SJSA1 (cell line): ENCODE results near the gene MAPRE3. TPM values are rescaled to one million over a fixed set of nuclear protein-coding genes. Genes with fewer than 3 reads are reported as not detected.

ENCODE experiments used
- DNase-seq, 2 experiments: peaks; one replicate each; pipeline ENCODE4 v3.0.0-alpha.2; 2015 to 2020; ENCODE audit warnings: low spot score in 2 of 2, low read depth in 1 of 2
- H3K27ac ChIP-seq: fragments of 250-450 bp; sonication (Bioruptor Pico); 2 replicates; pipeline ENCODE4 v1.5.1; 2020; ENCODE audit warnings: mild to moderate bottlenecking, moderate library complexity
- H3K27me3 ChIP-seq: fragments of 250-450 bp; sonication (Bioruptor Pico); replicated peaks from 2 replicates; pipeline ENCODE4 v1.5.1; 2020; ENCODE audit warnings: mild to moderate bottlenecking, moderate library complexity
- H3K36me3 ChIP-seq: fragments of 250-450 bp; sonication (Bioruptor Pico); 2 replicates; pipeline ENCODE4 v1.5.1; 2020; ENCODE audit warnings: mild to moderate bottlenecking
- H3K4me1 ChIP-seq: fragments of 250-450 bp; sonication (Bioruptor Pico); replicated peaks from 2 replicates; pipeline ENCODE4 v1.6.1; 2021; ENCODE audit warnings: mild to moderate bottlenecking
- H3K4me3 ChIP-seq: fragments of 250-450 bp; sonication (Bioruptor Pico); 2 replicates; pipeline ENCODE4 v1.5.1; 2020; ENCODE audit warnings: mild to moderate bottlenecking
- H3K9me3 ChIP-seq: fragments of 250-450 bp; sonication (Bioruptor Pico); replicated peaks from 2 replicates; pipeline ENCODE4 v1.5.1; 2020; ENCODE audit warnings: mild to moderate bottlenecking
- total RNA-seq: library from RNA; depleted of rRNA; stranded (reverse); fragments of >200 nt; shearing (Covaris generic); gene quantifications from 2 replicates; pipeline ENCODE4 v1.2.3, GENCODE V29; 2014

Gene MAPRE3
- total RNA-seq, 1 experiment from 2014 or later, result 3.3 TPM

DNA sequence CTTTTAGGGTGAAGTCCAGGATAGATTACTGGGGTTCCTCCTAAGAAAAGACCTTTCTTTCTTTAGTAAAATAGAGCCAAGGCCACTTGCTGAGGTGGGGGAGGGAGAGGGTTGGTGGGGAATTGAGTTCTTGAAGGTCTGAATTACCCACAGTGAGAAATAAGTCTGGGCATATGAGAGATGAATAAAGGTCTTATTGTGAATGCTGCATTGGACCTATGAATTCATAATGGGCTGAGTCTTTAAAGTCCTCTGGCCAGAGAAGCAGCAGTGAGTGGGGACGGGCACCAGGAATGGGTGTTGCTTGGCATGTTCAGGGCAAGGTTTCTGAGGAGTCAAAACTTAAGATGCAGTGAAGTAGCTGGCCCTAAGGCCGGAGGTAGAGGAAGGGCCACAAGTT is 10.5 kb downstream of the MAPRE3 start:
- no peaks in the 10 kb centered on the region for H3K4me1 ChIP-seq
- H3K9me3 ChIP-seq, result no peaks in the 10 kb centered on the region
- no peak overlapping the region for H3K4me3 ChIP-seq
- H3K27ac ChIP-seq, result no peak overlapping the region
- H3K36me3 ChIP-seq, result no peaks in the 10 kb centered on the region
- no peak for DNase-seq
- no peaks in the 10 kb centered on the region for H3K27me3 ChIP-seq

DNA sequence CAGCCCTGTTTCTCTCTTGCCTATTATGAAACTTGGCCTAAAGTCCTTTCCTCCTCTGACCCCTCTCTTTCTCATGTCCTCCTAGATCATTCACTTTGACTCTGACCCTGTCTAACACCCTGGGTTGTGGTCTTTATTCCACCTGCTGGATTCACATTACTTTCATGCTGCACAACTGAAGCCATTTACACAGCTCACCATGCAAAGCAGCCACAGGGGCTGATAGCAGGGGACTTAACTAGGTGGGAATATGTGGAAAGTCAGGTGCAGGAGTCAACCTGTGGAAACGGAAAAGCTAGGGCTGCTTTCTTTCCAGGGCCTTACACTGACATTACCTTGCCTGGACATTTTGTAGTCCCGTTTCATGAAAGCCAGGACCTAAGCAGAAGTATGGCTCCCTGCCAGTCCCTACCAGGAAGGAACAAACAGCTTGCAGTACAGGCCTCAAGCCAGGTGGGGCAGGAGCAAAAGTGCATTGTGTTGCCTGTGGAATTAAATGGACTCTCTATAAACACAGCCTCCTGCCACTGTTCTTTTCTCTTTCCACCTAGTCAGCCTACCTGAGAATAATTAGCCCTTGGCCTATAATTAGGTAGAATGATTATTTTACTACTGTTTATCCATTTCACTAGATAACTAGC is 11.8 kb downstream of the MAPRE3 start:
- Histone ChIP-seq H3K4me3 (no peak overlapping the region), H3K27me3 (no peaks in the 10 kb centered on the region), H3K9me3 (no peaks in the 10 kb centered on the region), H3K4me1 (no peaks in the 10 kb centered on the region; the same call in 1 of the 2 replicates), H3K27ac (no peak overlapping the region), H3K36me3 (no peaks in the 10 kb centered on the region)
- DNase-seq, result no peak

DNA sequence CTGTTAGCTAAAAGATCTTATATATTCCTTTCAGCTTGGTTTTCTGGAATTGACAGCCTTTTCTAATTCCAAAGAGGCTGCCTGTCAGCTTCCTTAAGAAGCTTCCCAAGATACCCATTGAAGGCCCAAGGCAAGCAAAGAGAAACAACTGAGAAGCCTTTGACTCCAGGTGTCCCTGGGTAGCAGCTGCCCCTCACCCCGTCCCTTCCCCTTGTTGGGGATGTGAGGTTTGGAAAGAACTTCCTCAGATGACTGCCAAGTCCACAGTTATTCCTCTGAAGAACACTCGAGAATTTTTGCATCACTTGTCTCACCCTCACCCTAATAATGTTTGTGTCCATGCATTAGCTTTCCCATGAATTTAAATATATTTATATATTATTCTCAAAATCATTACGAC is 13.3 kb downstream of the MAPRE3 start:
- H3K27ac ChIP-seq, result no peak overlapping the region
- H3K27me3 ChIP-seq, result no peaks in the 10 kb centered on the region
- H3K36me3 ChIP-seq, result no peaks in the 10 kb centered on the region
- DNase-seq, result no peak
- H3K9me3 ChIP-seq, result no peaks in the 10 kb centered on the region
- H3K4me3 ChIP-seq, result no peak overlapping the region
- H3K4me1 ChIP-seq, result peaks cover 13% of the 10 kb centered on the region

DNA sequence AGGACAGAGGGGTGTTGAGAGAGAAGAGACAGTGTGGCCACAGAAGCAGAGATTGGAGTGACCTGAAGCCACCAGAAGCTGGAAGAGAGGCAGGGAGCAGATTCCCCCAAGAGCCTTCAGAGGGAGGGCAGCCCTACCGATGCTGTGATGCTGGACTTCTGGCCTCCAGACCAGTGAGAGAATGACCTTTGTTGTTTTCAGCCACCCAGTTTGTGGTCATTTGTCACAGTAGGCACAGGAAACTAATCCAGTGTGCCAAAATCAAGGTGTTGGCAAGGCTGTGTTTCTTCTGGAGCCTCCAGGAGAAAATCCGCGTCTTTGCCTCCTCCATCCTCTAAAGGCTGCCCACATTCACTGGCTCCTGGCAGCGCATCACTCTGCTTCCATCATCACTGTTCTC is 15.4 kb downstream of the MAPRE3 start:
- H3K4me3 ChIP-seq, result no peak overlapping the region
- no peaks in the 10 kb centered on the region for H3K9me3 ChIP-seq

DNA sequence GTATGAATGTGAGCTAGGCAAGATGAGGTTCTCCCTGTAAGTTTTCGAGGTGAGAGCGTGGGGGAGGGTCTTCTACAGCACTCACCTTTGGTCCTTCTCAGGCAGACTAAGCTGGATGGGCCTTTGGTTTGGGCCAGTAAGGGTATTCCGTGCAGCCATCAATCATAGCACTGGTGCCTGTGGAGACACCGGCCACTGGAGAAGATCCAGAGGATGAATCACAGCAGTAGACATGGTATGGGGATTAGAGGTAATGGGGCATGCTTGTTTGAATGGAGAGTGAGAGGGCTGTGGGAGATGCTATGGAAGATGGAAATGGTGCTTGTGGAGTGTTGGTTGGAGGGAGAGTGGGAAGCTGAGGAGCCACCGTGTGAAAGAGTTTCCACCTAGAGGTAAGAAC is 16.1 kb downstream of the MAPRE3 start:
- Histone ChIP-seq H3K4me3 (no peak overlapping the region), H3K4me1 (peaks cover 36% of the 10 kb centered on the region), H3K27me3 (no peaks in the 10 kb centered on the region), H3K27ac (no peak overlapping the region), H3K9me3 (no peaks in the 10 kb centered on the region), H3K36me3 (no peaks in the 10 kb centered on the region)
- no peak for DNase-seq

More for the DNA sequence above, 15.4 kb downstream of the MAPRE3 start:
- Histone ChIP-seq H3K27ac (no peak overlapping the region), H3K27me3 (no peaks in the 10 kb centered on the region), H3K36me3 (no peaks in the 10 kb centered on the region), H3K4me1 (peaks cover 28% of the 10 kb centered on the region)
- DNase-seq, result no peak

DNA sequence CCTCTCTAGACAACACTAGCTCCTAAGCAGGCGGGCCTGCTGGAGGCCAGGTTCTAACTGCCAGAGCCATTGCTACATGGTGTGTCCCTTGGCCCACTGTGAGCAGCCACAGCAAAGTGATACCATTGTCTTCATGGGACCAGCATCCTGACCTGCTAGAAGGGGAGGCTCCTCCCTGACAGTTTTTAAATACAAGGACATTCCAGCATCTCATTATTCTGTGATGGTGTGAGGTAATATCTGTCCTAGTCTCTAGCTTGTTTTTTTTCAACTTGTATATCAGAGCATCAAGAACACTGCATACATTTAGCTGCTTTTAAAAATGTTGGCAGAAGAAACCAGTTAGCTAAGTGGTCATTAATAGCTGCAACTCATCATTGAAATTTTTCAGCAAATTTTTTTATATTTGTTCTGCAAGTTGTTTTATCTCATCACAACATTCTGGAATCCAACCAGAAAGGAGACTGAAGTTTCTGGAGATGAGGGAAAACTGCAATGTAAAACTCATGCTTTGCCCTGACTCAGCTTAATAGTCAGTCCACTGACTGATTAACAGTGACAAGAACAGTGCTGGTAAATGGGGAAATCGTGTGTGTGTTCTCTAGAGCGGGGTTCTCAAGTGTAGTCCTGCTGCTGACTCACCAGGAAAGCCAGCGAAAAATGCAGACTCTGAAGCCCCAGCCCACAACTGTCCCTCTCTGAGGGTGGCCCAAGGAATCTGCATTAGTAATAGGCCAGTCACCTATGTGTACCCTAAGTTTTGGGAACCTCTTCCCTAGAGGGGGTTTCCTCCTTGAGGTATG is 17.8 kb downstream of the MAPRE3 start:
- no peak overlapping the region for H3K4me3 ChIP-seq
- peaks cover 39% of the 10 kb centered on the region for H3K4me1 ChIP-seq
- H3K36me3 ChIP-seq, result no peaks in the 10 kb centered on the region
- DNase-seq, result peak; percentile 59 to 70
- H3K27me3 ChIP-seq, result no peaks in the 10 kb centered on the region
- H3K27ac ChIP-seq, result no peak overlapping the region
- H3K9me3 ChIP-seq, result no peaks in the 10 kb centered on the region

DNA sequence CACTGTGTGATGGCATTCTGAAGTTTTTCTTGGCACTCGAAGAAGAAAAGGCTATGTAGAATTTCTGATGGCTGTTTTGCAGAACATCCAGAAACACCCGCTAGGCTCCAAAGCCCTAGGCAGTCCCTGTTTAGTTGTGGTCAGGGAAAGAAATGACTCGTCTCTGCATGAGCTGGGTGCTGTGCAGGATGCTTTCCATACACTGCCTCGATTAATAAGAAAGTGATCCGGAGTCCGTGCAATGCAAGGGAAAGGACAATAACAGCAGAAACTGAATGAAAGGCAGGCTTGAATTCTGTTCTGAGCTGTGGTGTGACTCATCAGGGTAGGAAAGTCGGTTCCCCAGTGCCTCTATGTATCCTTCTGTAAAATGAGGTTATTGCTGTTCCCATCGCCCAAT is 18.7 kb downstream of the MAPRE3 start:
- Histone ChIP-seq H3K9me3 (0 out of 2 replicates have a peak, but pooled peaks cover 3% of the 10 kb centered on the region), H3K36me3 (no peaks in the 10 kb centered on the region), H3K27me3 (no peaks in the 10 kb centered on the region), H3K4me1 (peaks cover 39% of the 10 kb centered on the region), H3K27ac (no peak overlapping the region), H3K4me3 (no peak overlapping the region)
- peak; percentile 40 to 52 for DNase-seq

DNA sequence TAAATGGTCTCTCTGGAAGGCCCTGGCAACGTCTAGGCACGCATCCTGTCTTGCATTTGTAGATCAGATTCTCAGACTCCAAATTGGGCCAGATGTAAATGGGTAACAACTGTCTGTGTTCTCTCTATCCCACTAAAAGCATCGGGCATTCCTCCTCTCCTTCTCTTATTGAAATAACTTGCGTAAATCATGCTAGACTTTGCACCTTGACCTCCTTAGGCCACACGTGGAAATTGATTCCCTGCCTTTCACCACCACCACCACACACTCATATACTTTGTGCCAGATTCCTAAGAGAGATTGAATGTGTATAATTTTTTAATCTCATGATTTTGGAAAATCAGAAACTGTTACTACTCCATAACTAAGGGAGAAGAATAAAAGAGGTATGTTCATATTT is 21.3 kb downstream of the MAPRE3 start:
- DNase-seq, result no peak
- no peak overlapping the region for H3K4me3 ChIP-seq
- H3K27ac ChIP-seq, result no peak overlapping the region
- 0 out of 2 replicates have a peak, but pooled peaks cover 3% of the 10 kb centered on the region for H3K9me3 ChIP-seq
- no peaks in the 10 kb centered on the region for H3K36me3 ChIP-seq
- H3K4me1 ChIP-seq, result peaks cover 39% of the 10 kb centered on the region
- no peaks in the 10 kb centered on the region for H3K27me3 ChIP-seq

DNA sequence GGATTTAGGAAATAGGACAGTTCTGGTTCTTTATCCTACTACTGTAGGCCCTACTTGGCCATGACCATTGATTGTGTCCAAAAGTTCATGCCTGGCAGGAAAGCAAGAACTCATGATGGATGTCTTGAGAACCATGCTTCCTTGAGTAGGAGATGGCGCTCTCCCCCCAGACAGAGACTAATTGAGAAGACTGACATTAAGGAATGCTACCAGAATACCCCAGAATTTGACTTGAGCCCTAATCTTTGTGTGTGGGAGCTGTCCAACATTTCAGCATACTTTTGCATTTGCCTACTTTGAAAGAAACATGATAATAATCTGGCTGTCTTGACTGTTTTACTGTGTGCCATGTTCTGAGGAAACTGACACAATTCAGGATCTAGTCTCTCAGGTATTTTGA is 23.3 kb downstream of the MAPRE3 start:
- 0 out of 2 replicates have a peak, but pooled peaks cover 3% of the 10 kb centered on the region for H3K9me3 ChIP-seq
- H3K27me3 ChIP-seq, result no peaks in the 10 kb centered on the region
- H3K36me3 ChIP-seq, result no peaks in the 10 kb centered on the region
- peaks cover 26% of the 10 kb centered on the region for H3K4me1 ChIP-seq
- no peak overlapping the region for H3K27ac ChIP-seq
- H3K4me3 ChIP-seq, result no peak overlapping the region
- DNase-seq, result no peak

DNA sequence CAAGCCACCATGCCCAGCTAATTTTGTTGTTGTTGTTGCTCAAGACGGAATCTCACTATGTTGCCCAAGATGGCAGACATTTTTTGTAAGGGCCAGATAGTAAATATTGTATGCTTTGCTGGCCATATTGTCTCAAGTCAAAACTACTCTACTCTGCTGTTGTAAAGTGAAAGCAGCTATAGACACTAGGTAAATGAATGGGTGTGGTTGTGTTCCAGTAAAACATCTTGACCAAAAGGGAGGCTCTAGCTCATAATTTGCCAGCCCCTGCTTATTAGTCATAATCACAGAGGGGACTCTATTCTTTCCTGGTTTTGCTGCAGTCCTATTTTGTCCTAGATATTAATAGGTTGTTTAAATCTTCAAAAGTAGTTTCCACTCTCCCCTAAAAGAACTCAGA is 24.5 kb downstream of the MAPRE3 start:
- H3K36me3 ChIP-seq, result no peaks in the 10 kb centered on the region
- H3K27ac ChIP-seq, result no peak overlapping the region
- no peak for DNase-seq
- no peak overlapping the region for H3K4me3 ChIP-seq
- H3K9me3 ChIP-seq, result 0 out of 2 replicates have a peak, but pooled peaks cover 3% of the 10 kb centered on the region
- H3K27me3 ChIP-seq, result no peaks in the 10 kb centered on the region
- H3K4me1 ChIP-seq, result peaks cover 14% of the 10 kb centered on the region

DNA sequence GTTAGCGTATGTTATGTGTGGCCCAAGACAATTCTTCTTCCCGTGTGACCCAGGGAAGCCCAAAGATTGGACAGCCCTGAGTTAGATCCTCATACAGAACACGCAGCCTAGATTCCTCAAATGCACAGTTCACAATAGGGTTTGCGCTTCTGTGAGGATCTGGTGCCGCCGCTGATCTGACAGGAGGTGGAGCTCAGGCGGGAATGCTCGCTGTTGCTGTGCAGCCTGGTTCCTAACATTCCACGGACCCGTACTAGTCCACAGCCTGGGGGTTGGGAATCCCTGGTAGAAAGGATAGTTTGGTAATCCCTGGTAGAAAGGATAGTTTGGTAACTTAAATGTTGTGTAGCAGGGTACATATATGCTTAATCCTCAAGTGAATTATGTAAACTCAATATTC is 27.0 kb downstream of the MAPRE3 start:
- no peak for DNase-seq
- Histone ChIP-seq H3K36me3 (no peaks in the 10 kb centered on the region), H3K4me3 (no peak overlapping the region), H3K27me3 (no peaks in the 10 kb centered on the region), H3K9me3 (0 out of 2 replicates have a peak, but pooled peaks cover 3% of the 10 kb centered on the region), H3K27ac (no peak overlapping the region), H3K4me1 (peaks cover 5% of the 10 kb centered on the region)

DNA sequence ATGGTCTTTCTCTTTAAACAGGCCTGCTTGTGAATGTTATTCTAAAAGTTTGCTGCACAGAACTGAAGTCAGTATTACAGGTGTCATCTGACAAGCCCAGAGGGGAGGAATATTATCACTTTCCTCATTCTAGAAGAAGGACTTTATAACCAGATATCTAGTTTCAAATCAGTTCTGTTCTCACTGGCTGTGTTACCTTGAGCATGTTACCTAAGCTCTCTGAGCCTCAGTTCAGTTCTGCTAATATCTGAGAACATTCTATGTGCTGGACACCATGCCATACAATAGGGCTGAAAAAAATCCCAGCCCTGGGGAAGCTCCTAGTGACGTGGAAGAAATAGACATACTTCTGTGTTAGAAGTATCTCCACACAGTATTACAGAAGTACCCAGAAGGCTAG is 27.9 kb downstream of the MAPRE3 start:
- Histone ChIP-seq H3K27me3 (no peaks in the 10 kb centered on the region), H3K4me3 (no peak overlapping the region), H3K4me1 (peaks cover 5% of the 10 kb centered on the region), H3K9me3 (0 out of 2 replicates have a peak, but pooled peaks cover 3% of the 10 kb centered on the region), H3K36me3 (no peaks in the 10 kb centered on the region), H3K27ac (no peak overlapping the region)
- no peak for DNase-seq

DNA sequence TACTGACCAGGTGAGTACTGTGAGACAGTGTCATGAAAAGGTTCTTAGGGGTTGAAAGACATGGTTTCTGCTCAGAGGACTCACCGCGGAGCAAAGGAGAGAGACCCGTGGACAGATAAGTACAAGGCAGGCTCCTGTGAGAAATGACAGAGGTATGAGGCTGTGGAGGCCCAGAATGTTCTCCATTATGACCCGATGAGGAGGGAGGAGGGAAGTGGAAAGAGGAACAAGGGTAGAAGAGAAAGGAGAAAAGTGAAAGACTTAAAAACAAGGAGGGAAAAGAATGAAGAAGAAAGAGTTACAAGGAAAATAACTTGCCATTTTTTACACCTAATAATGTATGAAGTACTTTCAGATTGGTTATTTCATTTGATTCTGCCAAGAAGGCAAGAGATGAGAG is 29.8 kb downstream of the MAPRE3 start:
- no peak overlapping the region for H3K27ac ChIP-seq
- no peak for DNase-seq
- H3K27me3 ChIP-seq, result no peaks in the 10 kb centered on the region
- no peaks in the 10 kb centered on the region for H3K36me3 ChIP-seq
- H3K4me1 ChIP-seq, result peaks cover 14% of the 10 kb centered on the region
- H3K9me3 ChIP-seq, result no peaks in the 10 kb centered on the region
- H3K4me3 ChIP-seq, result no peak overlapping the region

DNA sequence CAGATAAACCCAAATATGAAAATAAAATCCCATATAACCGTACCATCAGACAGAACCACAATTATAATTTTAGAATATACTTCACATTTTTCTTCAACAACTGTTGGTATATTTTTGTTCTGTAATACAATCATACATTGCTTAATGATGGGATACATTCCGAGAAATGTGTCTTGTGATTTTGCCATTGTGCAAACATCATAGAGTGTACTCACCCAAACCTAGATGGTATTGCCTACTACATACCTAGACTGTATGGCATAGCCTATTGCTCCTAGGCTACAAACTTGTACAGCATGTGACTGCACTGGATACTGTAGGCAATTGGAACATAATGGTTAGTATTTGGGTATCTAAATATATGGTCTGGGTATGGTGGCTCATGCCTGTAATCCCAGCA is 30.6 kb downstream of the MAPRE3 start:
- Histone ChIP-seq H3K4me1 (peaks cover 14% of the 10 kb centered on the region), H3K9me3 (no peaks in the 10 kb centered on the region), H3K27me3 (no peaks in the 10 kb centered on the region), H3K27ac (no peak overlapping the region), H3K4me3 (no peak overlapping the region), H3K36me3 (no peaks in the 10 kb centered on the region)
- DNase-seq, result no peak
